Measurements from ENCODE around the gene SIRPG. TPM values are rescaled to one million over a fixed set of nuclear protein-coding genes. Genes with fewer than 3 reads are reported as not detected.

Gene SIRPG
- total and polyA plus RNA-seq, 2 of the 13 experiments (the other 11 are each of a cell fraction or from before 2014, with no cell fraction given) = not detected

DNA sequence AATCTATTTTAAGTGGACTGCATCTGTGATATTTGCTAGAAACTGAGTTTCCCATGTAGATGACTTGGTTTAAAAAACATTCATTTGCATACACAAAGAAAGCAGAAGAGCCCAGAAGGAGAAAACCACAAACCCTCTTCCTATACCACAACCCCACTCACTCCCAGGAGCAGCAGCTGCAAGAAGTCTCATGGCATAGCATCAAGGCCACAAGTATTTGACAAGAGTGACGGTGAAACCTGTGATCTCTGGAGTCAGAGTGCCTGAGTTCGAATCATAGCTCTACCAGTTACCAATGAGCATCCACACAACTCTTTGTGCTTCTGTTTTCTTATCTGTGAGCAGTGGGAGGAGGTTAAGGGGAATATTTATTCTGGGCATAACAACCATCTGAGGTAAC, 44.7 kb upstream of the SIRPG start (continued):
- TF ChIP-seq ZEB1 (IDR thresholded peaks at IDR 0.05; ENCODE audit: insufficient replicate concordance, low read depth) (no peak), NFKBIZ (CRISPR knock-in tag; IDR thresholded peaks at IDR 0.05) (no peak), PCBP1 (IDR thresholded peaks at IDR 0.05; ENCODE audit: borderline replicate concordance, low read depth, low read length) (no peak), KLF9 (CRISPR knock-in tag; IDR thresholded peaks at IDR 0.05; ENCODE audit: low read depth) (no peak), ZNF460 (CRISPR knock-in tag; IDR thresholded peaks at IDR 0.05; ENCODE audit: borderline replicate concordance) (no peak)
- TF ChIP-seq, protein P1, sequence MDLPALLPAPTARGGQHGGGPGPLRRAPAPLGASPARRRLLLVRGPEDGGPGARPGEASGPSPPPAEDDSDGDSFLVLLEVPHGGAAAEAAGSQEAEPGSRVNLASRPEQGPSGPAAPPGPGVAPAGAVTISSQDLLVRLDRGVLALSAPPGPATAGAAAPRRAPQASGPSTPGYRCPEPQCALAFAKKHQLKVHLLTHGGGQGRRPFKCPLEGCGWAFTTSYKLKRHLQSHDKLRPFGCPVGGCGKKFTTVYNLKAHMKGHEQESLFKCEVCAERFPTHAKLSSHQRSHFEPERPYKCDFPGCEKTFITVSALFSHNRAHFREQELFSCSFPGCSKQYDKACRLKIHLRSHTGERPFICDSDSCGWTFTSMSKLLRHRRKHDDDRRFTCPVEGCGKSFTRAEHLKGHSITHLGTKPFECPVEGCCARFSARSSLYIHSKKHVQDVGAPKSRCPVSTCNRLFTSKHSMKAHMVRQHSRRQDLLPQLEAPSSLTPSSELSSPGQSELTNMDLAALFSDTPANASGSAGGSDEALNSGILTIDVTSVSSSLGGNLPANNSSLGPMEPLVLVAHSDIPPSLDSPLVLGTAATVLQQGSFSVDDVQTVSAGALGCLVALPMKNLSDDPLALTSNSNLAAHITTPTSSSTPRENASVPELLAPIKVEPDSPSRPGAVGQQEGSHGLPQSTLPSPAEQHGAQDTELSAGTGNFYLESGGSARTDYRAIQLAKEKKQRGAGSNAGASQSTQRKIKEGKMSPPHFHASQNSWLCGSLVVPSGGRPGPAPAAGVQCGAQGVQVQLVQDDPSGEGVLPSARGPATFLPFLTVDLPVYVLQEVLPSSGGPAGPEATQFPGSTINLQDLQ (CRISPR knock-in tag; IDR thresholded peaks at IDR 0.05) = no peak

DNA sequence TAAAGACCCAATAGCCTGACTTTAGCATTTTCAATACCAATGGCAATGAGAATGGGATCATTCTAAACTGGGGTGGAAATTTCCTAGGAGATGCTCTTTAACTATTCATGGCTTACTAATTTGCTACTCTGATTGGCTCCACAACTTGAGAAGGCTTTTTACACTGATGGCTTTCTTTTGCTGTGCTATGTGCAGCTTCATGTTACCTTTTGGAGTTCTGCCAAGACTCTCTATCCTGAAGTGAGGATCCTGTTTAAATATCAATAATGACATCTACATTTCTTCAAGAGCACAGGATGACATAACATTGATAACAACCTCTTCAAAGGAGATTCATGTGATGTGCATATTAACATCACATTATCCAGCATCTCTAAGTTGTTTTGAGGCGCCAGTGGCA, 43.4 kb upstream of the SIRPG start:
- no peak overlapping the region for H2AFZ ChIP-seq (ENCODE audit: low read length)
- H3K27me3 ChIP-seq (ENCODE audit: control insufficient read depth in 1 of 2, insufficient read depth in 2 of 2, low read length in 2 of 2) = no peaks in the 10 kb centered on the region
- no peaks in the 10 kb centered on the region for H4K20me1 ChIP-seq (ENCODE audit: insufficient read depth, low read length)
- H3K9ac ChIP-seq (ENCODE audit: insufficient read depth, low read depth, low read length) = no peak overlapping the region
- POLR2A ChIA-PET = no interaction called here
- DNase-seq (ENCODE audit: low spot score) = no peak
- H3K27ac ChIP-seq (ENCODE audit: extremely low read length, insufficient read depth, low read length) = no peak overlapping the region
- no peaks in the 10 kb centered on the region for H3K9me3 ChIP-seq (ENCODE audit: low read length)
- in situ Hi-C loops (cut with HindIII; ENCODE audit: extremely low pct_ligation_motif_present, low pct_unique_long_range_greater_than_20kb) (no loop called here), intact Hi-C loops (cut with micrococcal nuclease; ENCODE audit: unreplicated experiment) (no loop called here)
- H3K79me2 ChIP-seq (ENCODE audit: insufficient read depth, low read length) = no peaks in the 10 kb centered on the region
- CTCF ChIA-PET (ENCODE audit: low intra/inter-chr PET ratio, low total read pairs) = no interaction called here
- H3K4me2 ChIP-seq (ENCODE audit: low read depth, low read length) = no peak overlapping the region
- no peak for FAIRE-seq
- H3K4me1 ChIP-seq (ENCODE audit: insufficient read depth, low read length) = no peaks in the 10 kb centered on the region
- no peaks in the 10 kb centered on the region for H3K36me3 ChIP-seq (replicated peaks in 1 of 2; ENCODE audit: control insufficient read depth in 1 of 2, insufficient read depth in 2 of 2, low read length in 2 of 2)
- BruUV-seq (replicated peaks) = no TSS peak
- no peak overlapping the region for H3K4me3 ChIP-seq (replicated peaks in 1 of 3; ENCODE audit: insufficient read depth in 1 of 3, low read depth in 2 of 3, low read length in 3 of 3)
- 0% methylated on average over 1 of the region's 1 CpG for WGBS (ENCODE audit: low lambda C conversion rate)
- ATAC-seq = no peak
- TF ChIP-seq HCFC1 (IDR thresholded peaks at IDR 0.05; ENCODE audit: low read depth, low read length) = no peak
- no peak for TF ChIP-seq ZNF337 (CRISPR knock-in tag; IDR thresholded peaks at IDR 0.05; ENCODE audit: borderline replicate concordance, low read depth)
- TF ChIP-seq ASH2L (IDR thresholded peaks at IDR 0.05; ENCODE audit: insufficient read length, low read depth, low read length) = no peak
- no peak for TF ChIP-seq ZNF224 (CRISPR knock-in tag; IDR thresholded peaks at IDR 0.05)
- no peak for TF ChIP-seq ZBTB7B (CRISPR knock-in tag; IDR thresholded peaks at IDR 0.05)
- no peak for TF ChIP-seq KLF6 (CRISPR knock-in tag; IDR thresholded peaks at IDR 0.05)
- no peak for TF ChIP-seq NCOA1 (CRISPR knock-in tag; IDR thresholded peaks at IDR 0.05)
- TF ChIP-seq ZNF451 (CRISPR knock-in tag; IDR thresholded peaks at IDR 0.05) = no peak
- no peak for TF ChIP-seq ZNF569 (CRISPR knock-in tag; IDR thresholded peaks at IDR 0.05; ENCODE audit: borderline replicate concordance)
- no peak for TF ChIP-seq RORA (CRISPR knock-in tag; IDR thresholded peaks at IDR 0.05)
- no peak for TF ChIP-seq NONO (IDR thresholded peaks at IDR 0.05)
- no peak for TF ChIP-seq NONO (CRISPR knock-in tag; conservative IDR thresholded peaks at IDR 0.05)
- TF ChIP-seq ZBTB20 (CRISPR knock-in tag; IDR thresholded peaks at IDR 0.05; ENCODE audit: borderline replicate concordance, low read depth) = no peak
- TF ChIP-seq ZNF878 (CRISPR knock-in tag; IDR thresholded peaks at IDR 0.05) = no peak
- TF ChIP-seq ZNF354B (CRISPR knock-in tag; IDR thresholded peaks at IDR 0.05) = no peak
- TF ChIP-seq, protein P2, sequence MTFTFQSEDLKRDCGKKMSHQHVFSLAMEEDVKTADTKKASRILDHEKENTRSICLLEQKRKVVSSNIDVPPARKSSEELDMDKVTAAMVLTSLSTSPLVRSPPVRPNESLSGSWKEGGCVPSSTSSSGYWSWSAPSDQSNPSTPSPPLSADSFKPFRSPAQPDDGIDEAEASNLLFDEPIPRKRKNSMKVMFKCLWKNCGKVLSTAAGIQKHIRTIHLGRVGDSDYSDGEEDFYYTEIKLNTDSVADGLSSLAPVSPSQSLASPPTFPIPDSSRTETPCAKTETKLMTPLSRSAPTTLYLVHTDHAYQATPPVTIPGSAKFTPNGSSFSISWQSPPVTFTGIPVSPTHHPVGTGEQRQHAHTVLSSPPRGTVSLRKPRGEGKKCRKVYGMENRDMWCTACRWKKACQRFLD (CRISPR knock-in tag; IDR thresholded peaks at IDR 0.05; ENCODE audit: borderline replicate concordance) = no peak
- no peak for TF ChIP-seq ZNF75D (CRISPR knock-in tag; IDR thresholded peaks at IDR 0.05; ENCODE audit: borderline replicate concordance)
- no peak for TF ChIP-seq ZNF777 (CRISPR knock-in tag; IDR thresholded peaks at IDR 0.05)
